Endothelial cell of umbilical vein (primary cell): ENCODE results near the gene RCOR1. TPM values are rescaled to one million over a fixed set of nuclear protein-coding genes. Genes with fewer than 3 reads are reported as not detected.

Source experiments
- BruUV-seq: library from RNA; stranded (reverse); fragments of 400-500 nt; replicated peaks from 2 replicates; lab custom pipeline; 2021; lab: Mats Ljungman, UMichigan
- CTCF ChIA-PET: fragments of 300-600, 350-600 bp; sonication (Branson Sonifier 250); formaldehyde crosslinking; loops from one replicate; lab custom pipeline; 2021; ENCODE audit warnings: antibody characterized with exemption, inconsistent platforms; lab: Charles Lee
- POLR2A ChIA-PET: fragments of 300-600, 350-600 bp; sonication (Branson Sonifier 250); formaldehyde crosslinking; loops from one replicate; lab custom pipeline; 2021; ENCODE audit warnings: antibody characterized with exemption, inconsistent platforms; lab: Charles Lee
- DNase-seq: peaks from one replicate; pipeline ENCODE4 v3.0.0-alpha.2; 2011; ENCODE audit warnings: low read depth, low spot score
- FAIRE-seq: peaks from 2 replicates; lab custom pipeline; 2011; peaks lifted over from hg19 to GRCh38; lab: Jason Lieb, UNC
- H2AFZ ChIP-seq: 2 replicates; pipeline ENCODE4 v1.6.0; 2012; ENCODE audit warnings: low read depth, low read length, control low read depth, inconsistent platforms
- H3K27ac ChIP-seq: 2 replicates; pipeline ENCODE4 v1.5.1; 2011; ENCODE audit warnings: low read depth, mild to moderate bottlenecking, control low read depth, low read length, moderate library complexity; ENCODE audit not compliant: insufficient read depth
- H3K27me3 ChIP-seq, 2 experiments: 2 replicates each; pipeline versions ENCODE4 v1.6.0 to v1.6.1; 2011; ENCODE audit warnings: low read length in 2 of 2, mixed read lengths in 1 of 2; ENCODE audit not compliant: control insufficient read depth in 2 of 2, insufficient read depth in 2 of 2
- H3K36me3 ChIP-seq, 2 experiments: 2 replicates in 1 of 2; 3 replicates in 1 of 2; pipeline ENCODE4 v1.5.1; 2011; ENCODE audit warnings: low read length in 2 of 2, mild to moderate bottlenecking in 1 of 2, moderate library complexity in 1 of 2; ENCODE audit not compliant: control insufficient read depth in 2 of 2, insufficient read depth in 2 of 2; ENCODE audit errors: extremely low read depth in 1 of 2
- H3K4me1 ChIP-seq: 3 replicates; pipeline ENCODE4 v1.5.1; 2011; ENCODE audit warnings: mild to moderate bottlenecking, low read length; ENCODE audit not compliant: control insufficient read depth, insufficient read depth; ENCODE audit errors: extremely low read depth
- H3K4me2 ChIP-seq: 2 replicates; pipeline ENCODE4 v1.6.1; 2011; ENCODE audit warnings: low read length, control low read depth, mixed read lengths; ENCODE audit not compliant: insufficient read depth
- H3K4me3 ChIP-seq, 3 experiments: fragments of 200-600 bp in 1 of 3; sonication (generic), shearing (Covaris generic) in 1 of 3; replicated peaks in 1 of 3; 2 replicates each; pipeline ENCODE4 v1.5.1; 2011 to 2016; ENCODE audit warnings: control low read depth in 3 of 3, low read length in 3 of 3, mild to moderate bottlenecking in 2 of 3, inconsistent platforms in 1 of 3, low read depth in 1 of 3, moderate library complexity in 1 of 3; ENCODE audit not compliant: insufficient read depth in 1 of 3
- H3K79me2 ChIP-seq: 2 replicates; pipeline ENCODE4 v1.6.0; 2012; ENCODE audit warnings: low read length, inconsistent platforms; ENCODE audit not compliant: control insufficient read depth, insufficient read depth
- H3K9ac ChIP-seq: replicated peaks from 2 replicates; pipeline ENCODE3; 2011; ENCODE audit warnings: low read length, control low read depth; ENCODE audit not compliant: insufficient read depth; ENCODE audit errors: extremely low read depth
- H3K9me1 ChIP-seq: replicated peaks from 3 replicates; pipeline ENCODE4 v1.6.0; 2011; ENCODE audit warnings: mild to moderate bottlenecking, low read length; ENCODE audit not compliant: control insufficient read depth, insufficient read depth; ENCODE audit errors: extremely low read depth
- H3K9me3 ChIP-seq: replicated peaks from 2 replicates; pipeline ENCODE4 v1.5.1; 2012; ENCODE audit warnings: low read length, inconsistent platforms; ENCODE audit not compliant: control insufficient read depth, insufficient read depth
- H4K20me1 ChIP-seq: replicated peaks from 2 replicates; pipeline ENCODE3; 2011; ENCODE audit warnings: mild to moderate bottlenecking, low read length; ENCODE audit not compliant: control insufficient read depth, insufficient read depth; ENCODE audit errors: extremely low read depth
- EZH2 ChIP-seq: IDR thresholded peaks from 2 replicates; pipeline ENCODE4 v1.6.1; 2012; ENCODE audit warnings: borderline replicate concordance, low read depth, mild to moderate bottlenecking, moderate library complexity, low read length, inconsistent platforms; ENCODE audit not compliant: severe bottlenecking
- FOS ChIP-seq: IDR thresholded peaks from 2 replicates; pipeline ENCODE4 v1.6.1; 2011; ENCODE audit warnings: mild to moderate bottlenecking, low read length, moderate library complexity, borderline replicate concordance; ENCODE audit not compliant: insufficient read depth
- GATA2 ChIP-seq: IDR thresholded peaks from 2 replicates; pipeline ENCODE4 v1.7.0; 2011; ENCODE audit warnings: low read depth, mild to moderate bottlenecking, moderate library complexity, mixed read lengths, low read length; ENCODE audit not compliant: insufficient read length, insufficient read depth
- JUN ChIP-seq: IDR thresholded peaks from 2 replicates; pipeline ENCODE4 v1.6.1; 2011; ENCODE audit warnings: borderline replicate concordance, low read depth; ENCODE audit not compliant: insufficient read length, insufficient read depth
- MYC ChIP-seq: IDR thresholded peaks from one replicate; pipeline ENCODE4 v1.6.1; 2011; ENCODE audit warnings: mild to moderate bottlenecking, low read depth, low read length
- POLR2A ChIP-seq: IDR thresholded peaks from 2 replicates; pipeline ENCODE4 v1.6.1; 2012; ENCODE audit warnings: low read depth, mild to moderate bottlenecking, control low read depth, low read length
- POLR2AphosphoS5 ChIP-seq: IDR thresholded peaks from 2 replicates; pipeline ENCODE4 v1.6.1; 2012; ENCODE audit warnings: low read depth, mild to moderate bottlenecking, control low read depth, low read length, moderate library complexity; ENCODE audit not compliant: insufficient read depth
- dilution Hi-C: fragments of 300-500 bp; cut with MboI; formaldehyde crosslinking; loops from one replicate; pipeline ENCODE4 v1.15.0; 2019; ENCODE audit warnings: low sequenced_read_pairs; ENCODE audit not compliant: extremely low pct_ligation_motif_present
- intact Hi-C: fragments of 100-400 bp; cut with micrococcal nuclease; formaldehyde crosslinking; loops from one replicate; pipeline ENCODE4 v1.10.0; 2022
- polyA plus RNA-seq, 4 experiments: library from polyadenylated mRNA; depleted of rRNA in 3 of 4; stranded (reverse) in 3 of 4; unstranded in 1 of 4; fragments of >200 nt; gene quantifications; 2 replicates each; pipeline versions ENCODE4 v1.2.1 to v1.2.3, GENCODE V29; 2011 to 2012; ENCODE audit warnings: missing spikeins in 1 of 4
- total RNA-seq: library from RNA; stranded (reverse); gene quantifications from 2 replicates; pipeline ENCODE4 v1.2.3, GENCODE V29; 2021
- TF ChIP-seq, protein P1 (sequence below): IDR thresholded peaks from 2 replicates; pipeline ENCODE4 v1.6.1; 2011; ENCODE audit not compliant: insufficient read depth, insufficient read length
- TF ChIP-seq, protein P2 (sequence below), 2 donors: IDR thresholded peaks; 1 replicate in 1 of 2; 2 replicates in 1 of 2; pipeline ENCODE4 v1.5.1; 2011; ENCODE audit warnings: low read length in 2 of 2, mild to moderate bottlenecking in 2 of 2, moderate library complexity in 2 of 2, control low read depth in 1 of 2, inconsistent platforms in 1 of 2, low read depth in 1 of 2; ENCODE audit not compliant: insufficient read depth in 1 of 2; ENCODE audit errors: extremely low read depth in 1 of 2

RCOR1 gene
- total and polyA plus RNA-seq, 2 donors (not counting 3 experiments of a cell fraction or from before 2014, with no cell fraction given): 15.6 to 32.2 TPM

DNA sequence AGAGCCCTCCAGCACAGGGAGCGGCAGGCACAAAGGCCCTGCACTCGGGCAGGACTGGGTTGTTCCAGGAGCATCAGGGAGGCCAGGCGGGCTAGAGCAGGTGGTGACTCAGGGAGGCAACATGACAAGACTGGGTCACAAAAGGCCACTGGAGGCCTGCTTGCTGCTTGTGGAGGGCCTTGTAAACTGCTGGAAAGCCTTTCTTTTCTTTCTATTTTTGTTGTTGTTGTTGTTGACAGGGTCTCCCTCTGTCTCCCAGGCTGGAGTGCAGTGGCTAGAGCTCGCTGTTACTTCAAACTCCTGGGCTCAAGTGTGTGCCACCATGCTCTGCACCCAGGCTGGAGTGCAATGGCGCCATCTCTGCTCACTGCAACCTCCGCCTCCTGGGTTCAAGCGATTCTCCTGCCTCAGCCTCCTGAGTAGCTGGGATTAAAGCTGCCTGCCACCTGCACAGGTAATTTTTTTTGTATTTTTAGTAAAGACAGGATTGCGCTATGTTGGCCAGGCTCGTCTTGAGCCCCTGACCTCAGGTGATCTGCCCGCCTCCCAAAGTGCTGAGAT is 11.8 kb upstream of the RCOR1 start:
- no peak for FAIRE-seq
- H3K4me2 ChIP-seq: no peak overlapping the region

DNA sequence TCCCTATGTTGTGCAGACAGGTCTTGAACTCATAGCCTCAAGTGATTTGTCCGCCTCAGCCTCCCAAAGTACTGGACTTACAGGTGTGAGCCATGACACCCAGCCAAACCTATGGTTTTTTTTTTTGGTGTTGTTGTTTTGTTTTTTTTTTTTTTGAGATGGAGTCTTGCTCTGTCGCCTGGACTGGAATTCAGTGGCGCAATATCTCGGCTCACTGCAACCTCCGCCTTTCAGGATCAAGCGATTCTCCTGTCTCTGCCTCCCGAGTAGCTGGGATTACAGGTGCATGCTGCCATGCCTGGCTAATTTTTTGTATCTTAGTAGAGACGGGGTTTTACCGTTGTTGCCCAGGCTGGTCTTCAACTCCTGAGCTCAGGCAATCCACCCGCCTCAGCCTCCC is 11.3 kb upstream of the RCOR1 start:
- Histone ChIP-seq H3K9ac (no peak overlapping the region), H3K4me1 (peaks cover 12% of the 10 kb centered on the region), H2AFZ (no peak overlapping the region), H3K36me3 (no peaks in the 10 kb centered on the region), H3K4me2 (no peak overlapping the region), H3K79me2 (no peaks in the 10 kb centered on the region), H3K27me3 (no peaks in the 10 kb centered on the region), H3K4me3 (no peak overlapping the region), H4K20me1 (no peaks in the 10 kb centered on the region), H3K9me3 (no peaks in the 10 kb centered on the region), H3K9me1 (no peaks in the 10 kb centered on the region), H3K27ac (no peak overlapping the region)
- TF ChIP-seq, protein P1, sequence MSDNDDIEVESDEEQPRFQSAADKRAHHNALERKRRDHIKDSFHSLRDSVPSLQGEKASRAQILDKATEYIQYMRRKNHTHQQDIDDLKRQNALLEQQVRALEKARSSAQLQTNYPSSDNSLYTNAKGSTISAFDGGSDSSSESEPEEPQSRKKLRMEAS: no peak
- TF ChIP-seq EZH2 (no peak), POLR2A (no peak), GATA2 (no peak), FOS (no peak), MYC (no peak), POLR2AphosphoS5 (no peak), JUN (no peak)
- TF ChIP-seq, protein P2, sequence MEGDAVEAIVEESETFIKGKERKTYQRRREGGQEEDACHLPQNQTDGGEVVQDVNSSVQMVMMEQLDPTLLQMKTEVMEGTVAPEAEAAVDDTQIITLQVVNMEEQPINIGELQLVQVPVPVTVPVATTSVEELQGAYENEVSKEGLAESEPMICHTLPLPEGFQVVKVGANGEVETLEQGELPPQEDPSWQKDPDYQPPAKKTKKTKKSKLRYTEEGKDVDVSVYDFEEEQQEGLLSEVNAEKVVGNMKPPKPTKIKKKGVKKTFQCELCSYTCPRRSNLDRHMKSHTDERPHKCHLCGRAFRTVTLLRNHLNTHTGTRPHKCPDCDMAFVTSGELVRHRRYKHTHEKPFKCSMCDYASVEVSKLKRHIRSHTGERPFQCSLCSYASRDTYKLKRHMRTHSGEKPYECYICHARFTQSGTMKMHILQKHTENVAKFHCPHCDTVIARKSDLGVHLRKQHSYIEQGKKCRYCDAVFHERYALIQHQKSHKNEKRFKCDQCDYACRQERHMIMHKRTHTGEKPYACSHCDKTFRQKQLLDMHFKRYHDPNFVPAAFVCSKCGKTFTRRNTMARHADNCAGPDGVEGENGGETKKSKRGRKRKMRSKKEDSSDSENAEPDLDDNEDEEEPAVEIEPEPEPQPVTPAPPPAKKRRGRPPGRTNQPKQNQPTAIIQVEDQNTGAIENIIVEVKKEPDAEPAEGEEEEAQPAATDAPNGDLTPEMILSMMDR (IDR thresholded peaks at IDR 0.05; ENCODE audit: extremely low read depth in 1 of 2, insufficient read depth in 1 of 2, low read depth in 1 of 2, low read length in 2 of 2): no peak
- DNase-seq (no peak), FAIRE-seq (no peak)
- BruUV-seq: no TSS peak
- dilution Hi-C loops (no loop called here), intact Hi-C loops (no loop called here)
- CTCF ChIA-PET: interaction anchor here (0.7 kb wide), 1 partner anchor 31 kb away, joined by 4 read pairs; no protein-coding TSS in a partner anchor
- POLR2A ChIA-PET: no interaction called here

More for the DNA sequence above, 11.8 kb upstream of the RCOR1 start:
- ChIA-PET CTCF (interaction anchor here (0.7 to 0.9 kb wide), 2 partner anchors 18 to 31 kb away, joined by 3 to 4 read pairs; no protein-coding TSS in a partner anchor), POLR2A (no interaction called here)
- TF ChIP-seq FOS: no peak
- Histone ChIP-seq H3K9ac (no peak overlapping the region), H3K9me1 (no peaks in the 10 kb centered on the region), H3K27ac (no peak overlapping the region), H3K79me2 (no peaks in the 10 kb centered on the region), H4K20me1 (no peaks in the 10 kb centered on the region), H3K9me3 (no peaks in the 10 kb centered on the region), H2AFZ (no peak overlapping the region), H3K27me3 (no peaks in the 10 kb centered on the region), H3K36me3 (no peaks in the 10 kb centered on the region), H3K4me3 (no peak overlapping the region), H3K4me1 (peaks cover 10% of the 10 kb centered on the region)
- intact Hi-C loops: no loop called here
- DNase-seq: no peak
- no TSS peak for BruUV-seq
- dilution Hi-C loops: no loop called here
